Stimulated activated CD4-positive, alpha-beta T cell treated with anti-CD3 and anti-CD28 coated beads, TNF-alpha, amount 100 ng/mL, for 1 hour (primary cell): ENCODE results near the gene ALS2.
"Not testable (repeated sequence)": the region's sequence is repeated elsewhere in the genome, so short reads cannot be mapped to it uniquely, and the experiment has no call there.

Experiments
- DNase-seq, 3 donors: peaks; one replicate each; pipeline ENCODE4 v3.0.0-alpha.2; 2020; ENCODE audit warnings: low read depth in 3 of 3, low spot score in 1 of 3

ALS2 gene

GRCh38 chr2:201680743-201681142 is 100.0 kb downstream of the ALS2 start:
- no peak for DNase-seq

GRCh38 chr2:201678401-201678800 is 102.3 kb downstream of the ALS2 start:
- no peak for DNase-seq

DNA sequence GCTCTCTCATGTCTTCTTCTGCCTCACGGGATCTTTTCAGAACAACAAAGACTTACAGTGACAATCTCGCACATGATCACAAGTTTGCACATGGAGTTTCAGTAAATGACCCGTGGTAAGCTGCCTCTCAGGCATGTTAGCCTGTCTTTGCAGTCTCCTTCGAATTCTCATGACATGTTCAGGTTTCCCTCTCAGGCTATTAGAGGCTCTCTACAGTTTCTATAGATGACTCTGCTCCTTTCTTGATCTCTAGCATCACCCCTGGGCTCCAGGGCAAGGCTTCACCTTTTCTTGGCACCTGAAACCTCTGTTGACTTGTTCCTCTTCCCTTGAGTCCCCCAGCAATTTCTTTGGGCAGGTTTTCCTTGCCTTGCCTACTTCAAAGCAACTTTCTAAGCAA is 105.3 kb downstream of the ALS2 start:
- no peak for DNase-seq

DNA sequence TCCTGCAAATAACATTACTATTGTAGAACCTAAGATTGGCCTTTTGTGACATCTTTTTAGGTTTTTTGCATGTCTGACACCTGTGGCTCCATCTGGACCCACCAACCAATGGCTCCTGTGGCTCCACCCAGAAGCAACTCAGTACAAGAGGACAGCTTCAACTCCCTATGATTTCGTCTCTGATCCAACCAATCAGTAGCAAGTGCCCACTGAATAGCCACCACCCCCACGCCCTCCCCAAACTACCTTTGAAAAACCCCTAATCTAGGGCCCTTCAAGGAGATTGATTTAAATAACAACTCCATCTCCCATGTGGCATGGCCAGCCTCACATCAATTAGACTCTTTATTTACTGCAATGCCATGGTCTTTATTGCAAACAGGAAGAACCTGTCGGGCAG is 105.9 kb downstream of the ALS2 start:
- no peak for DNase-seq

- DNase-seq, result no peak
These were observed 106.4 kb downstream of the ALS2 start for GRCh38 chr2:201674298-201674697.

- no peak for DNase-seq
These were observed 107.2 kb downstream of the ALS2 start for GRCh38 chr2:201673546-201673945.

DNA sequence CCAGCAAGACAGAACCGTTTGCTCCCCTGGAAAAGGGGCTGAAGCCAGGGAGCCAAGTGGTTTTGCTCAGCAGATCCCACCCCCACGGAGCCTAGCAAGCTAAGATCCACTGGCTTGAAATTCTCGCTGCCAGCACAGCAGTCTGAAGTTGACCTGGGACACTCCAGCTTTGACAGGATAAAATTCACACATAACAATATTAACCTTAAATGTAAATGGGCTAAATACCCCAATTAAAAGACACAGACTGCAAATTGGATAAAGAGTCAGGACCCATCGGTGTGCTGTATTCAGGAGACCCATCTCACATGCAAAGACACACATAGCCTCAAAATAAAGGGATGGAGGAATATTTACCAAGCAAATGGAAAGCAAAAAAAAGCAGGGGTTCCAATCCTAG is 109.5 kb downstream of the ALS2 start:
- not testable (repeated sequence) for DNase-seq

DNA sequence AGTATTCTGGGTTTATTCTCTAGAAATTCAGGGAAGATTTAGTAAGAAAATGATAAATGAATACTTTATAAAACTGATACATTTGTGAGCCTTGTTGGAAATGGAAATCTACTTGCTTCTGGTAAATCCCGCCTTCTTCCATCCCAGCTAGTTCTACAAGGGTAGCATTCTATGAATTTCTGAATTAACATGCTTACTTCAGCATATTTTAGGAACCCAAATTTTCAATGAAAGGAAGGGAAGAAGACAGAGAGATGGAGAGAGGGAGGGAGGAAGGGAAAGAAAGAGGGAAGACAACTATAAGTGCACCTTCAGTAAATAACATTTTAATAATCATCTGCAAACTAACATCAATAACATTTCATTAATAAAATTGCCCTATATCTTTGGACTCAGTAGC is 110.9 kb downstream of the ALS2 start:
- DNase-seq, result no peak

GRCh38 chr2:201668402-201668910 is 112.3 kb downstream of the ALS2 start:
- DNase-seq, result no peak

DNA sequence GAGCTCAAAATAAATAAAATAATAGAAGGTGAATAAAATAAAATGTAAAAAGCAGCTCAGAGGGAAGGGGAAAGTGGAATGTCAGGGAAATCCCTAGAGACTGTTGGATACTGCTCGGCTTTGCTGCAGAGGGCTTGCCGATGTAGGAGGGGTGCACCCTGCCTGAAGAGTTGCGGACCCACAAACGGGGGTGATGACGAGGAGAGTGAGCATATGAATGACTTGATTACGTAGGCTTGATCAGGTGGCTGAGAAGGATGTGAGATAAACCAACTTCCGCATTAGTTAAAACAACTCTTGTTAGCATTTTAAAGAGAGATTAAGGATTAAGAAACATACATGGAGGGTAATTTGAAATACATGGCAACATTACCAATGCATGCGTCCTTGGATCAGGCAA is 116.4 kb downstream of the ALS2 start:
- DNase-seq, result no peak

- DNase-seq, result no peak
These were observed 119.4 kb downstream of the ALS2 start for GRCh38 chr2:201661366-201661765.

- no peak for DNase-seq
These were observed 120.3 kb downstream of the ALS2 start for GRCh38 chr2:201660293-201660895.

DNA sequence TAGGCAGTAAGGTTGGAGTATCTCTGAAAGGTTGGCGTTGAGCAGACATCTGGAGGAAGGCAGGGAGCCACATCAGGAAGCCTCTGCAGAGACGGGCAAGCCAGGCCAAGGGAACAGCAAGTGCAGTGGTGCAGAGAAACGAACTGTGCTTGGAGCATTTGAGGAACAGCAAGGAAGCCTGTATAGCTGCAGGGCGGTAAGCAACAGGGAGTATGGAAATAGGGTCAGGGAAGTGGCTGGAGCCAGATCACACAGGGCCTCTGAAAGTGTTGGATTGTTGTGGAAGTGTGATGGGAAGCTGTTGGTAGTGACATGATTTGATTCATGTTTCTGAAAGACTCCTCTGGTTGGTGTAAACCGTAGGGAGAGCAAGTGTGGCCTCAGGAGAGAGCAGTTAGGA is 124.0 kb downstream of the ALS2 start:
- DNase-seq, result no peak

GRCh38 chr2:201656102-201656501 is 124.6 kb downstream of the ALS2 start:
- no peak for DNase-seq

DNA sequence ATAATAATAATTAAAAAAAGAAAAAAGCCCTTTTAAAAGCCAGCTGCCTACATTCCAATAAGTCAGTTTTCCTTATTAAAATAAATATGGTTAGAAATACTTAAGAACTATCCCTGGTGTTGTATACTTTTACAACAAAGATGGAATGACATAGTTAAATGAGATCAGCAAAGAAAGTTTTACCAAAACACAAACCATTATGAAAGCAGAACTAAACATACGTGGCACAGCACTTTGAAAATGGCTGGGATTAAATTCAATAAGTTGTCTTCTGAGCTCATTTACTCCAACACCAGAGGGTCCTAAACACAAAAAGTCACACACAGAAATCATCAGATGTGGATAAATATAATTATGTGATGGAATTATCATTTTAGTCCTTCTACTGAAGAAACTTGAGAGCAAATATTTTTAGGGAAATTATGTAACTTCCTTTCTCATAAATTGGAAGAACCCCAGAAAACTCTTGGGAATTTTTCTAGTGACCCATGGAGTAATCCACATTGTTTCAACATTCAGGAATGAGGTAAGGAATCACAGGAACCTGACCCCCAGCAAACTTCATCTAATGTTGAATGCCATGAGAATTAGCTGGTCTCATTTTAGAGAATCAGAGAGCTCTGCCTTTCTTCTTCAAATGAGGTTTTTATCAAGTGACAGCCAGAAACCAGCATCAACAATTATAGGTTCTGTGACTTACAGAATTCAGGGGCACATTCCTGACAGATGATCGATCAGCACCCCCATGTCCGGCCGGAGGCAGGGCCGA is 125.9 kb downstream of the ALS2 start:
- no peak for DNase-seq

GRCh38 chr2:201653221-201653620 is 127.5 kb downstream of the ALS2 start:
- DNase-seq, result no peak
